Measurements from ENCODE around the gene LBHD2.

The LBHD2 gene

GRCh38 chr14:103067231-103067954 lies 16.6 kb upstream of the LBHD2 start:
- peak overlapping the region; percentile 93 for H3K27ac ChIP-seq
- peak; percentile 91 for DNase-seq (ENCODE audit: low read depth, low spot score)

GRCh38 chr14:103068351-103069073 lies 15.5 kb upstream of the LBHD2 start:
- DNase-seq (ENCODE audit: low read depth, low spot score): no peak
- peak overlapping the region; percentile 93 for H3K27ac ChIP-seq

GRCh38 chr14:103070263-103070885 lies 13.6 kb upstream of the LBHD2 start:
- H3K27ac ChIP-seq: no peak overlapping the region
- no peak for DNase-seq (ENCODE audit: low read depth, low spot score)

GRCh38 chr14:103070971-103071542 lies 13.0 kb upstream of the LBHD2 start:
- no peak for DNase-seq (ENCODE audit: low read depth, low spot score)
- H3K27ac ChIP-seq: no peak overlapping the region

GRCh38 chr14:103071544-103072251 lies 12.3 kb upstream of the LBHD2 start:
- no peak for DNase-seq (ENCODE audit: low read depth, low spot score)
- no peak overlapping the region for H3K27ac ChIP-seq

GRCh38 chr14:103072595-103073366 lies 11.2 kb upstream of the LBHD2 start:
- DNase-seq (ENCODE audit: low read depth, low spot score): no peak
- no peak overlapping the region for H3K27ac ChIP-seq

- DNase-seq (ENCODE audit: low read depth, low spot score): no peak
- no peak overlapping the region for H3K27ac ChIP-seq
These were observed 10.6 kb upstream of the LBHD2 start for GRCh38 chr14:103073367-103073875.

- DNase-seq (ENCODE audit: low read depth, low spot score): no peak
- no peak overlapping the region for H3K27ac ChIP-seq
These were observed 9.9 kb upstream of the LBHD2 start for GRCh38 chr14:103073876-103074728.

- no peak for DNase-seq (ENCODE audit: low read depth, low spot score)
- no peak overlapping the region for H3K27ac ChIP-seq
These were observed 9.2 kb upstream of the LBHD2 start for GRCh38 chr14:103074729-103075367.

- no peak for DNase-seq (ENCODE audit: low read depth, low spot score)
- H3K27ac ChIP-seq: no peak overlapping the region
These were observed 5.6 kb upstream of the LBHD2 start for GRCh38 chr14:103078420-103078749.

- no peak overlapping the region for H3K27ac ChIP-seq
- no peak for DNase-seq (ENCODE audit: low read depth, low spot score)
These were observed 5.0 kb upstream of the LBHD2 start for GRCh38 chr14:103078860-103079587.

- H3K27ac ChIP-seq: no peak overlapping the region
- no peak for DNase-seq (ENCODE audit: low read depth, low spot score)
These were observed 2.1 kb upstream of the LBHD2 start for GRCh38 chr14:103081951-103082350.

GRCh38 chr14:103085106-103086091 lies 1.4 kb downstream of the LBHD2 start:
- no peak overlapping the region for H3K27ac ChIP-seq
- no peak for DNase-seq (ENCODE audit: low read depth, low spot score)

GRCh38 chr14:103086771-103087342 lies 2.8 kb downstream of the LBHD2 start:
- no peak overlapping the region for H3K27ac ChIP-seq
- DNase-seq (ENCODE audit: low read depth, low spot score): no peak

- no peak for DNase-seq (ENCODE audit: low read depth, low spot score)
- no peak overlapping the region for H3K27ac ChIP-seq
These were observed 3.4 kb downstream of the LBHD2 start for GRCh38 chr14:103087343-103087835.

- H3K27ac ChIP-seq: no peak overlapping the region
These were observed 4.9 kb downstream of the LBHD2 start for GRCh38 chr14:103088921-103089320.

More at GRCh38 chr14:103088921-103089320, 4.9 kb downstream of the LBHD2 start:
- DNase-seq (ENCODE audit: low read depth, low spot score): no peak

Measured in epithelial cell of prostate (primary cell).